ENCODE measurements around the gene SDS.

Gene SDS

DNA sequence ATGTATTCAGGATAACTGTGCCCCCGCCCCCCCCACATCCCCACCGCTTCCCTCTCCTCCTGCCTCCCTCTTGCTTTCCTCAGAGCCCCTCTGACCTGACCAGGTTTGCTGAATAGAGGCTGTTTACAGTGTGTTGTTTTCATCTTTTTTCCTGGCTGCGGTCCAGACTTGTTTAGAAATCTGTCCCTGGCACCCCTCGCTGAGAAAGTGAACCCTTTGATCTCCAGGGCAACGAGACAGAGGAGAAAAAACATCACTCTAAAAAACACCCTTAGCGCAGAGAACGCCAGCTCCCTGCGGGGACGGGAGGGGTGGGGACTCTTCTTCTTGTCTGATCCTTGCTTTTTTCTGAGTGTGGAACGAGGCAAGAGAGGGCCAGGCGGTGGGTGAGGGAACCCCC is 22.5 kb downstream of the SDS start:
- no peak overlapping the region for H3K23ac ChIP-seq (ENCODE audit: low read length in 2 of 2)
- H2BK5ac ChIP-seq (ENCODE audit: low read depth, low read length, poor library complexity, severe bottlenecking): no peak overlapping the region
- H3K14ac ChIP-seq (ENCODE audit: low read length in 2 of 2): no peak overlapping the region
- no peak overlapping the region for H3K18ac ChIP-seq (ENCODE audit: low read depth in 1 of 2, low read length in 2 of 2)
- DNase-seq: no peak
- H3K27me3 ChIP-seq (ENCODE audit: control insufficient read depth in 1 of 2, insufficient read depth in 1 of 2, low read length in 2 of 2): no peaks in the 10 kb centered on the region
- WGBS: 81% methylated on average over 9 of the region's 11 CpGs
- H3K4me1 ChIP-seq (ENCODE audit: control insufficient read depth, insufficient read depth, low read depth, low read length): no peaks in the 10 kb centered on the region
- H3K27ac ChIP-seq (ENCODE audit: low read length, poor library complexity, severe bottlenecking): no peak overlapping the region
- no peak overlapping the region for H4K8ac ChIP-seq (ENCODE audit: low read length)
- H2BK15ac ChIP-seq (ENCODE audit: low read depth, poor library complexity, severe bottlenecking): no peak overlapping the region
- no peak overlapping the region for H2AK5ac ChIP-seq (ENCODE audit: low read length, severe bottlenecking)
- no peak overlapping the region for H4K91ac ChIP-seq (ENCODE audit: low read length)
- peaks cover 5% of the 10 kb centered on the region for H3K79me1 ChIP-seq (replicated peaks; ENCODE audit: low read length, poor library complexity, severe bottlenecking)
- no peak overlapping the region for H2AFZ ChIP-seq (ENCODE audit: low read depth, low read length)
- H2BK120ac ChIP-seq (ENCODE audit: low read depth, low read length): no peak overlapping the region
- H3K9ac ChIP-seq (ENCODE audit: low read length): no peak overlapping the region
- H3K9me3 ChIP-seq (ENCODE audit: control insufficient read depth, low read length): no peaks in the 10 kb centered on the region
- H3K4me2 ChIP-seq (ENCODE audit: low read length, poor library complexity, severe bottlenecking): no peak overlapping the region
- peaks cover 43 to 68% of the 10 kb centered on the region in 2 experiments for H3K36me3 ChIP-seq (ENCODE audit: control insufficient read depth in 1 of 2, insufficient read depth in 2 of 2, low read depth in 1 of 2, low read length in 2 of 2)
- no peak overlapping the region for H2BK12ac ChIP-seq (ENCODE audit: low read length in 2 of 2)
- H3K4ac ChIP-seq (ENCODE audit: low read depth in 1 of 2, low read length in 2 of 2): no peak overlapping the region
- H3K4me3 ChIP-seq (ENCODE audit: insufficient read depth in 1 of 2, low read depth in 1 of 2, low read length in 2 of 2): no peak overlapping the region

- Histone ChIP-seq H2AFZ (ENCODE audit: low read depth, low read length) (no peak overlapping the region), H4K91ac (ENCODE audit: low read length) (no peak overlapping the region)
These were observed 25.4 kb downstream of the SDS start for GRCh38 chr12:113378291-113378690.

GRCh38 chr12:113374823-113375428 is 28.8 kb downstream of the SDS start:
- H3K27ac ChIP-seq (ENCODE audit: low read length, poor library complexity, severe bottlenecking): no peak overlapping the region
- no peak for DNase-seq
- H2AK5ac ChIP-seq (ENCODE audit: low read length, severe bottlenecking): no peak overlapping the region
- 96% methylated on average over 3 of the region's 4 CpGs for WGBS
- no peak overlapping the region for H3K18ac ChIP-seq (ENCODE audit: low read depth in 1 of 2, low read length in 2 of 2)
- H3K4me2 ChIP-seq (ENCODE audit: low read length, poor library complexity, severe bottlenecking): no peak overlapping the region
- H3K4ac ChIP-seq (ENCODE audit: low read depth in 1 of 2, low read length in 2 of 2): no peak overlapping the region
- H3K9ac ChIP-seq (ENCODE audit: low read length): no peak overlapping the region
- H3K27me3 ChIP-seq (ENCODE audit: control insufficient read depth in 1 of 2, insufficient read depth in 1 of 2, low read length in 2 of 2): no peaks in the 10 kb centered on the region
- no peak overlapping the region for H4K8ac ChIP-seq (ENCODE audit: low read length)
- H3K79me1 ChIP-seq (replicated peaks; ENCODE audit: low read length, poor library complexity, severe bottlenecking): peaks cover 12% of the 10 kb centered on the region
- H3K36me3 ChIP-seq (ENCODE audit: control insufficient read depth in 1 of 2, insufficient read depth in 2 of 2, low read depth in 1 of 2, low read length in 2 of 2): peaks cover 51 to 65% of the 10 kb centered on the region in 2 experiments
- no peak overlapping the region for H3K14ac ChIP-seq (ENCODE audit: low read length in 2 of 2)
- no peak overlapping the region for H4K91ac ChIP-seq (ENCODE audit: low read length)
- H2BK5ac ChIP-seq (ENCODE audit: low read depth, low read length, poor library complexity, severe bottlenecking): no peak overlapping the region
- H3K4me3 ChIP-seq (ENCODE audit: insufficient read depth in 1 of 2, low read depth in 1 of 2, low read length in 2 of 2): no peak overlapping the region
- no peaks in the 10 kb centered on the region for H3K4me1 ChIP-seq (ENCODE audit: control insufficient read depth, insufficient read depth, low read depth, low read length)
- no peaks in the 10 kb centered on the region for H3K9me3 ChIP-seq (ENCODE audit: control insufficient read depth, low read length)
- no peak overlapping the region for H2BK120ac ChIP-seq (ENCODE audit: low read depth, low read length)
- no peak overlapping the region for H2BK15ac ChIP-seq (ENCODE audit: low read depth, poor library complexity, severe bottlenecking)
- no peak overlapping the region for H2BK12ac ChIP-seq (ENCODE audit: low read length in 2 of 2)
- no peak overlapping the region for H3K23ac ChIP-seq (ENCODE audit: low read length in 2 of 2)
- no peak overlapping the region for H2AFZ ChIP-seq (ENCODE audit: low read depth, low read length)

More at GRCh38 chr12:113378291-113378690, 25.4 kb downstream of the SDS start:
- Histone ChIP-seq H3K4me3 (ENCODE audit: insufficient read depth in 1 of 2, low read depth in 1 of 2, low read length in 2 of 2) (no peak overlapping the region), H2BK15ac (ENCODE audit: low read depth, poor library complexity, severe bottlenecking) (no peak overlapping the region), H3K27ac (ENCODE audit: low read length, poor library complexity, severe bottlenecking) (no peak overlapping the region), H4K8ac (ENCODE audit: low read length) (no peak overlapping the region), H3K23ac (ENCODE audit: low read length in 2 of 2) (no peak overlapping the region), H2BK120ac (ENCODE audit: low read depth, low read length) (no peak overlapping the region), H3K27me3 (ENCODE audit: control insufficient read depth in 1 of 2, insufficient read depth in 1 of 2, low read length in 2 of 2) (no peaks in the 10 kb centered on the region), H3K4me2 (ENCODE audit: low read length, poor library complexity, severe bottlenecking) (no peak overlapping the region), H3K9ac (ENCODE audit: low read length) (no peak overlapping the region), H2AK5ac (ENCODE audit: low read length, severe bottlenecking) (no peak overlapping the region), H3K14ac (ENCODE audit: low read length in 2 of 2) (no peak overlapping the region), H2BK5ac (ENCODE audit: low read depth, low read length, poor library complexity, severe bottlenecking) (no peak overlapping the region), H3K79me1 (replicated peaks; ENCODE audit: low read length, poor library complexity, severe bottlenecking) (peaks cover 7% of the 10 kb centered on the region), H2BK12ac (ENCODE audit: low read length in 2 of 2) (no peak overlapping the region), H3K18ac (ENCODE audit: low read depth in 1 of 2, low read length in 2 of 2) (no peak overlapping the region), H3K4me1 (ENCODE audit: control insufficient read depth, insufficient read depth, low read depth, low read length) (no peaks in the 10 kb centered on the region), H3K4ac (ENCODE audit: low read depth in 1 of 2, low read length in 2 of 2) (no peak overlapping the region), H3K9me3 (ENCODE audit: control insufficient read depth, low read length) (no peaks in the 10 kb centered on the region), H3K36me3 (ENCODE audit: control insufficient read depth in 1 of 2, insufficient read depth in 2 of 2, low read depth in 1 of 2, low read length in 2 of 2) (peaks cover 43 to 71% of the 10 kb centered on the region in 2 experiments)
- no peak for DNase-seq
- 97% methylated on average over 3 of the region's 3 CpGs for WGBS

- no peak overlapping the region for H3K4me2 ChIP-seq (ENCODE audit: low read length, poor library complexity, severe bottlenecking)
- no peaks in the 10 kb centered on the region for H3K9me3 ChIP-seq (ENCODE audit: control insufficient read depth, low read length)
- H3K4ac ChIP-seq (ENCODE audit: low read depth in 1 of 2, low read length in 2 of 2): no peak overlapping the region
- H2BK15ac ChIP-seq (ENCODE audit: low read depth, poor library complexity, severe bottlenecking): no peak overlapping the region
- peaks cover 52 to 61% of the 10 kb centered on the region in 2 experiments for H3K36me3 ChIP-seq (ENCODE audit: control insufficient read depth in 1 of 2, insufficient read depth in 2 of 2, low read depth in 1 of 2, low read length in 2 of 2)
- no peak overlapping the region for H4K91ac ChIP-seq (ENCODE audit: low read length)
- H2AFZ ChIP-seq (ENCODE audit: low read depth, low read length): no peak overlapping the region
- no peaks in the 10 kb centered on the region for H3K27me3 ChIP-seq (ENCODE audit: control insufficient read depth in 1 of 2, insufficient read depth in 1 of 2, low read length in 2 of 2)
- H3K79me1 ChIP-seq (replicated peaks; ENCODE audit: low read length, poor library complexity, severe bottlenecking): peaks cover 13% of the 10 kb centered on the region
- H2AK5ac ChIP-seq (ENCODE audit: low read length, severe bottlenecking): no peak overlapping the region
- no peak overlapping the region for H3K18ac ChIP-seq (ENCODE audit: low read depth in 1 of 2, low read length in 2 of 2)
- H2BK120ac ChIP-seq (ENCODE audit: low read depth, low read length): no peak overlapping the region
- H3K4me3 ChIP-seq (ENCODE audit: insufficient read depth in 1 of 2, low read depth in 1 of 2, low read length in 2 of 2): no peak overlapping the region
- no peak overlapping the region for H3K9ac ChIP-seq (ENCODE audit: low read length)
- DNase-seq: no peak
- H3K4me1 ChIP-seq (ENCODE audit: control insufficient read depth, insufficient read depth, low read depth, low read length): no peaks in the 10 kb centered on the region
- no peak overlapping the region for H2BK12ac ChIP-seq (ENCODE audit: low read length in 2 of 2)
- H3K27ac ChIP-seq (ENCODE audit: low read length, poor library complexity, severe bottlenecking): no peak overlapping the region
- WGBS: 98% methylated on average over 3 of the region's 3 CpGs
- H4K8ac ChIP-seq (ENCODE audit: low read length): no peak overlapping the region
- no peak overlapping the region for H3K14ac ChIP-seq (ENCODE audit: low read length in 2 of 2)
- H2BK5ac ChIP-seq (ENCODE audit: low read depth, low read length, poor library complexity, severe bottlenecking): no peak overlapping the region
- no peak overlapping the region for H3K23ac ChIP-seq (ENCODE audit: low read length in 2 of 2)
These were observed 29.7 kb downstream of the SDS start for GRCh38 chr12:113373969-113374368.

All from mesenchymal stem cell (in vitro differentiated cells and primary cell).